NCI-H128 (cell line): ENCODE data around the gene ABCA2.
A peak's percentile ranks its signal among the peaks of the same experiment; 100 is the strongest.

Source experiments
- DNase-seq: peaks from one replicate; lab custom pipeline; 2025; ENCODE audit not compliant: unreplicated experiment; lab: John Stamatoyannopoulos, UW

Gene ABCA2

GRCh38 chr9:137030538-137031527, 2.8 kb upstream of the ABCA2 start:
- DNase-seq: no peak

- no peak for DNase-seq
Measured at GRCh38 chr9:137030006-137030405, 2.0 kb upstream of the ABCA2 start.

GRCh38 chr9:137029058-137029936, 1.3 kb upstream of the ABCA2 start:
- no peak for DNase-seq

- peak; percentile 33 for DNase-seq
Measured at GRCh38 chr9:137028263-137029057, 423 bp upstream of the ABCA2 start.

- DNase-seq: no peak
Measured at GRCh38 chr9:137026828-137027227, 1.2 kb downstream of the ABCA2 start.

GRCh38 chr9:137026384-137026783, 1.7 kb downstream of the ABCA2 start:
- no peak for DNase-seq

GRCh38 chr9:137025517-137025966, 2.5 kb downstream of the ABCA2 start:
- peak; percentile 86 for DNase-seq

DNA sequence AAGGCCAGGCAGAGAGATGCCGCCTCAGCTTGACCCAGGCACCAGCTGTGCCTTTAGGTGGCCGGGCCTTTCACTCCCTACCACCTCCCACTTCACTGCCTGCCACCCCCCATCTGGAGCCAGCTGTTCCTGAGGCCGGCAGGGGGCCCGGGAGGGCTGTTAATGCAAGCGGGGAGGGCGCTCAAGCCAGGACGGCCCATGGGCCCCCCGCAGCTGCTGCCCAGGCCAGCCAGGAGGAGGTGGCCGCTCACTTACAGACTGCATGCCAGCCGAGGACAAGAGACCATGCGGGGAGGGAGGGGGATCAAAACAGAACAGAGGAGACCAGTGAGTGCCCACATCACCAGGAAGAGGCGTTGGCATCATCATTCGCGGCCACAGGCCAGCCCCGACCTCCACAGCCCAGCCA, 4.5 kb downstream of the ABCA2 start:
- no peak for DNase-seq

DNA sequence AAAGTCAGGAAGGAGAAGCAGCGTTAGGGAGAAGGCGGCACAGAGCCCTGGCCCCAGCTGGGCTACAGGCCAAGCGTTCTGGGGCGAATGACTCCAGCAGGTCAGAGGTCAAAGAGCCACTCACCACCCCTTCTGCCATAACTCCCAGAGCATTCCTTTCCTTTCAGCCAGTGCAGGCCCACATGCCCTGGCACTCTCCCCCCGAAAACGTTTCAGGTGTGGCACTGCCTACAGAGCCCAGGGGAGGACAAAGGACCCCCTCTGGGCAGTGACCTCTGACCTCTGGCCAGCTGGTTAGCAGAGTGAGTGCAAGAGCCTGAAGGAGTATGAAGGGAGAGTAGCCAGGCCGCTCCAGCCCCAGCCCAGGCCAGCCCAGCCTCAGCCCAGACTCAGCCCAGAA, 4.9 kb downstream of the ABCA2 start:
- no peak for DNase-seq

DNA sequence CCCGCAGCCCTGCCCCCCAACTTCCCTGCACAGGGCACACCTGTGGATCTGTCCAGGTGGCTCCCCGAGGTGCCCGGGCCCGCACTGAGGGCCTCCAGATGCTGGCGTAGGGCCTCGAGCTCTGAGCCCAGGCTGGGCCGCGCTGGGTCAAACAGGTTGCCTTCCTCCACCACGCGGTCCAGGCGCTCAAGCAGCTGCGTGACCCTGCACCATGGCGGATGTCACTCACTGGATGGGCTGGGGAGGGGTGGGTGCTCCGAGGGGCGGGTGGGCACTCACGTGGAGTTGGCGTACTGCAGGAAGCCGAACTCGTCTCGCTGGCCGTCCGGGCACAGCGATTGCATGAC, 5.4 kb downstream of the ABCA2 start:
- DNase-seq: no peak

DNA sequence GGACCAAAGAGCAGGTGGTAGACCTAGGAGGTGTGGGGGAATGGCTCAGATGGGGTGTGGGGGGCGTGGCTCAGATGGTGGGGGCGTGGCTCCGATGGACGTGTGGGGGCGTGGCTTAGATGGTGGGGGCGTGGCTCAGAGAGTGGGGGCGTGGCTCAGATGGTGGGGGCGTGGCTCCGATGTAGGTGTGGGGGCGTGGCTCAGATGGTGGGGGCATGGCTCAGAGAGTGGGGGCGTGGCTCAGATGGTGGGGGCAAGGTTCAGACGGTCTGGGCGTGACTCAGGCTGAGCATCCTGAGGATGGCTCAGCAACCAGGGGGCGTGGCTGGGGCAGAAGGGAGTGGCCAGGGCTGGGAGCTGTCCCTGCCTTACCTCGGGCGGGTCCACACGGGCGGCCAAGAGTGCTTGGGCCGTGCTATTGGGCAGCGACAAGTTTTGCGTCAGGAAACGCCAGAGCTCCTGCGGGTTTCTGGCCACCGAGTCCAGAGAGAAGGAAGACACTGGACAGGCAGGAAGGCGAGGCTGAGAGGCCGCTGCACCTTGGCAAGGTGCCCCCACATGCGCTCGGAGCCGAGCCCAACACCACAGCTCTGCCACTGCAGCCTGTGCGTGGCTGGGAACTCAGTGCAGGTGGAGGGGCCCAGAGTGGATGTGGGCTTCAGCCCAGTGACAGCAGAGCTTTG, 5.9 kb downstream of the ABCA2 start:
- DNase-seq: no peak

- no peak for DNase-seq
Measured at GRCh38 chr9:137021568-137021978, 6.5 kb downstream of the ABCA2 start.

DNA sequence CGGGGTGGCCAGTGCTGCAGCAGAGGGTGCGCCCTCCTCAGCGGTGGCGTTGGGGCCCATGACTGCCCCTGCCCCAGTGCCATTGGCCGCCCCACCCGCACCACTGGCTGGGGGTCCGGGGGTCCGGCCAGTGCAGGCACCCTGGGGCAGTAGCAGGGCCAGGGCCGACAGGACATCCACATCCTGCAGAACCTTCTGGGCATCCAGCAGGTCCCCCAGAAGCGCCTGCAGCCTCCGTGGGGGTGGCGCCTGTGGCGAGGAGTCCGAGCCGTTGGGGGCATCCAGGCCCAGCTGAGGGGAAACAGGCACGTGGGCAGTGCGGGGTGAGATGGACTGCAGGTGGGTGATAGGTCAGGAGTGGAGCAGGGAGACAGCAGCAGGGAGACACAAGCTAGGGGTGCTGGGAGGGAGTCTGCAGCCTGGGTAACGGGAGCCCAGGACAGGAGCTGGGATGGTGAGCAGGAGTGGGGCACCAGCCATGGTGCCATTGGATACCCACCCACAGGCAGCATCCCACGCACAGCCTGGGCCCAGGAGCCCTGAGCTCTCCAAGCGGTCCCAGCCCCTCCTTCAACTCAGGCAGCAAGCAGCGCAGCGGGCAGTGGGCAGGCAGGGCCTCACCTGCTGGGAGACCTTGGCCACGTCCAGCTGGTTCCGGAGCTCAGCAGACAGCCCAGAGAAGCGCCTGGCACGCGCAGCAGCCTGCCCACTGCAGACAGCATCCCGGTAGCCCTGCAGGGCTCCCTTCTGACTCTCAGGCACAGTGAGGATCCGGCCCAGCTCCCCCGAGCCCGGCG, 7.1 kb downstream of the ABCA2 start:
- no peak for DNase-seq

DNA sequence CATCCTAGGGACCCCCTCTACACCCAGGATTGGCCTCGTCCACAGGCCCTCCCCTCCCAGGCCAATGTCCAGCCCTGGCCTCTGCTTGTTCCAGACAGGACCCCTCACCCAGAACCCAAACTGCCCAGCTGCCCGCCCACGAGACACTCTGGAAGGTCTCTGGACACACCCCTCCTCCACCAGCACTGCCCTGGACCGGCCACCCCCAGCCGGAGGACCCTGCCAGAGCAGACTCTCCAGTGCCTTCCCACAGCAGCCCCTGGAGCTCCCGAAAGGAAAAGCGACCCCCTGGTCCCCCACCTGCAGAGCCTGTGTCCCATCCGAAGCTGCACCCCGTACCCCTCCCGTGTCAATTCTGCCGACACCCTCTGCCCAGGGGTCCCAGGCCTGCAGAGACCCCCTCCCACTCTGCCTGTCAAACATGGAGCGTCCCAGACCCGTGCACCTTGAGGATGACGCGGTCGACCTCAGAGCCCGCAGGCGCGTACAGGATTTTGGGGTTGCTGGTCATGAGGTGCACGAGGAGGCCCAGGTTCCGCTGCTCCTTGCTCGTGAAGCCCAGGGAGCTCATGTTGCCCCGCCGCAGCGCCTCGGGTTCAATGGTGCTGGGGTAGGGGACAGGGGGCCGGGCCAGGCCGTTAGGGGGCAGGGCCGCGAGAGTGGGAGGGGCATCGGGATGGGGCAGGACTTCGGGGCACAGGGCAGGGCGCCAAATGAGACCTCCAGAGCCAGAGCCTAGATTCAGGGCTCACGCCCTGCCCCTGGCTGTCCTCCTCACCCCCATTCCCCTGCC, 8.0 kb downstream of the ABCA2 start:
- no peak for DNase-seq

GRCh38 chr9:137018761-137019559, 9.1 kb downstream of the ABCA2 start:
- no peak for DNase-seq

- no peak for DNase-seq
Measured at GRCh38 chr9:137017791-137018497, 10.1 kb downstream of the ABCA2 start.

DNA sequence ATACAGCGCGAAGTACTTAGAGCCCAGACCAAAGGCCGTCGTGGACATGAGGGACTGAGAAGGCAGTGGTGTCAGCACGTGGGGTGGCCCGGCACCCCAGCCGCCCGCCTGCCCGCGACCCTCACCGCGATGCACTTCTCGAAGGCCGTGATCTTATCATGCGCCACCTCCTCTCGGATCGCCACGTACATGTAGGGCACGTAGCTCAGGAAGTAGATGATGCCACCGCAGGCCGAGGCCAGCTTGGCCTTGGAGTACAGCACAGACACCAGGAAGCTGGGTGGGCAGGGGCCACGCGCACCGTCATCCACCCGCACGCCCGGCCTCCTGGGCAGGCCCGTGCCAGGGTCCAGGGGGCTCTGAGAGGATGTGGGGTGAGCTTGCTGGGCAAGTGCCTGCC, 11.0 kb downstream of the ABCA2 start:
- no peak for DNase-seq
